Kidney (tissue), 14 donors: ENCODE measurements around the gene ZNF423. TPM values are rescaled to one million over a fixed set of nuclear protein-coding genes. Genes with fewer than 3 reads are reported as not detected.

Source experiments
- DNase-seq, 5 donors: peaks; one replicate each; pipeline ENCODE4 v3.0.0-alpha.2; 2013 to 2020
- FAIRE-seq: peaks from 2 replicates; lab custom pipeline; 2012; peaks lifted over from hg19 to GRCh38; lab: Jason Lieb, UNC
- H3K27ac ChIP-seq, 2 donors: one replicate each; pipeline ENCODE4 v1.7.0; 2013; ENCODE audit warnings: low read depth in 2 of 2, low read length in 2 of 2, inconsistent platforms in 1 of 2
- H3K27me3 ChIP-seq: one replicate; pipeline ENCODE4 v1.7.1; 2013; ENCODE audit warnings: low read length, inconsistent platforms; ENCODE audit not compliant: control insufficient read depth, insufficient read depth
- H3K36me3 ChIP-seq, 3 donors: one replicate each; pipeline versions ENCODE4 v1.7.0 to v1.7.1; 2013; ENCODE audit warnings: low read length in 3 of 3, control low read depth in 1 of 3, inconsistent platforms in 1 of 3; ENCODE audit not compliant: insufficient read depth in 3 of 3, control insufficient read depth in 2 of 3
- H3K4me1 ChIP-seq, 3 donors: one replicate each; pipeline versions ENCODE4 v1.7.0 to v1.7.1; 2013; ENCODE audit warnings: low read length in 3 of 3, inconsistent platforms in 1 of 3, low read depth in 1 of 3; ENCODE audit not compliant: control insufficient read depth in 2 of 3, insufficient read depth in 2 of 3
- H3K4me3 ChIP-seq, 3 donors: one replicate each; pipeline versions ENCODE4 v1.7.0 to v1.8.1; 2013; ENCODE audit warnings: low read length in 3 of 3, control low read depth in 1 of 3, inconsistent platforms in 1 of 3
- H3K9ac ChIP-seq, 3 donors: one replicate each; pipeline versions ENCODE4 v1.7.0 to v1.7.1; 2013; ENCODE audit warnings: low read length in 3 of 3, control low read depth in 1 of 3, inconsistent platforms in 1 of 3
- H3K9me3 ChIP-seq, 3 donors: one replicate each; pipeline versions ENCODE4 v1.7.0 to v1.7.1; 2013; ENCODE audit warnings: low read length in 3 of 3, control low read depth in 1 of 3, inconsistent platforms in 1 of 3; ENCODE audit not compliant: control insufficient read depth in 2 of 3, insufficient read depth in 1 of 3
- CTCF ChIP-seq: IDR thresholded peaks from 3 replicates; pipeline ENCODE4 v1.5.1; 2012; ENCODE audit warnings: mild to moderate bottlenecking, moderate library complexity, borderline replicate concordance; ENCODE audit not compliant: insufficient read depth; ENCODE audit errors: extremely low read depth
- intact Hi-C: fragments of 100-400 bp; cut with DNase I; formaldehyde crosslinking; loops from one replicate; pipeline ENCODE4 v1.11.1; 2022
- polyA plus RNA-seq: library from polyadenylated mRNA; stranded (reverse); fragments of 350-450 nt; fragmentation: Illumina TruSeq; extraction: RNeasy Lipid Tissue Mini Kit (QIAGEN cat#74804); gene quantifications from one replicate; pipeline ENCODE4 v1.2.3, GENCODE V29; 2014; ENCODE audit warnings: low read depth, low replicate concordance; ENCODE audit not compliant: insufficient read depth
- total RNA-seq: library from RNA; stranded (reverse); fragmentation: NEBNext Ultra II Directional; extraction: Animal tissue kit (Norgen Biotek cat#: 25700); gene quantifications from one replicate; pipeline ENCODE4 v1.2.1, GENCODE V29; 2021
- donor health status: control.
- donor health status: control.
- donor health status: control.
- donor health status: control.
- donor health status: control.
- donor health status: DM: yes; HTN: yes; CAD: no.
- donor health status: Normal renal cell carcinoma (clear cell type).

ZNF423 gene
- total and polyA plus RNA-seq, 2 donors from 2014 or later = 2.0 to 8.4 TPM

- Histone ChIP-seq H3K27me3 (no peaks in the 10 kb centered on the region), H3K4me3 (no peak overlapping the region), H3K4me1 (no peaks in the 10 kb centered on the region), H3K27ac (no peak overlapping the region), H3K9ac (no peak overlapping the region), H3K9me3 (no peaks in the 10 kb centered on the region), H3K36me3 (no peaks in the 10 kb centered on the region)
- FAIRE-seq (no peak), DNase-seq (peak in 1 of 5 donors; percentile 42)
- TF ChIP-seq CTCF = no peak
- intact Hi-C loops = no loop called here
Measured at GRCh38 chr16:49498666-49499413, 357.1 kb downstream of the ZNF423 start.

- Histone ChIP-seq H3K36me3 (no peaks in the 10 kb centered on the region), H3K27me3 (no peaks in the 10 kb centered on the region), H3K4me1 (no peaks in the 10 kb centered on the region), H3K27ac (no peak overlapping the region), H3K9me3 (no peaks in the 10 kb centered on the region), H3K9ac (no peak overlapping the region), H3K4me3 (no peak overlapping the region)
- DNase-seq (peak in 1 of 5 donors; percentile 19), FAIRE-seq (no peak)
- TF ChIP-seq CTCF = no peak
- intact Hi-C loops = no loop called here
Measured at GRCh38 chr16:49498264-49498663, 357.6 kb downstream of the ZNF423 start.

- no peaks in the 10 kb centered on the region for H3K9me3 ChIP-seq
- H3K27ac ChIP-seq = no peak overlapping the region
- H3K36me3 ChIP-seq = no peaks in the 10 kb centered on the region
- no peaks in the 10 kb centered on the region for H3K27me3 ChIP-seq
- intact Hi-C loops = no loop called here
- no peak for TF ChIP-seq CTCF
- H3K4me3 ChIP-seq = no peak overlapping the region
- no peaks in the 10 kb centered on the region for H3K4me1 ChIP-seq
- H3K9ac ChIP-seq = no peak overlapping the region
- peak in 1 of 5 donors; percentile 24 for DNase-seq
- no peak for FAIRE-seq
Measured at GRCh38 chr16:49497466-49497865, 358.4 kb downstream of the ZNF423 start.
